ENCODE data around the gene SLC16A13.
"Not testable (repeated sequence)": the region's sequence is repeated elsewhere in the genome, so short reads cannot be mapped to it uniquely, and the experiment has no call there.

The SLC16A13 gene

GRCh38 chr17:7034955-7035590 lies 742 bp upstream of the SLC16A13 start:
- peak; percentile 47 to 75 for DNase-seq

GRCh38 chr17:7038025-7038862 lies 2.4 kb downstream of the SLC16A13 start:
- DNase-seq: no peak

GRCh38 chr17:7039832-7040231 lies 4.0 kb downstream of the SLC16A13 start:
- peak in 1 of 2 donors; percentile 29 for DNase-seq

- peak in 1 of 2 donors; percentile 47 for DNase-seq
Observed at GRCh38 chr17:7041607-7042500, 6.0 kb downstream of the SLC16A13 start.

GRCh38 chr17:7042501-7043181 lies 6.8 kb downstream of the SLC16A13 start:
- peak; percentile 47 to 61 for DNase-seq

GRCh38 chr17:7043182-7043496 lies 7.3 kb downstream of the SLC16A13 start:
- DNase-seq: no peak

- DNase-seq: peak; percentile 26 to 67
Observed at GRCh38 chr17:7043497-7044198, 7.8 kb downstream of the SLC16A13 start, which contains the start of gene SLC16A11. TSS of gene SLC16A11 (minus strand) at chr17:7044092. CDS start at chr17:7043513, 579 bp downstream.

GRCh38 chr17:7045492-7046126 lies 9.8 kb downstream of the SLC16A13 start:
- peak; percentile 62 to 84 for DNase-seq

GRCh38 chr17:7046127-7046724 lies 10.4 kb downstream of the SLC16A13 start:
- peak in 1 of 2 donors; percentile 51 for DNase-seq

- peak; percentile 89 to 92 for DNase-seq
Observed at GRCh38 chr17:7046725-7047397, 11.0 kb downstream of the SLC16A13 start.

- no peak for DNase-seq
Observed at GRCh38 chr17:7047566-7047965, 11.8 kb downstream of the SLC16A13 start.

GRCh38 chr17:7048968-7049367 lies 13.2 kb downstream of the SLC16A13 start:
- DNase-seq: no peak

- not testable (repeated sequence) for DNase-seq
Observed at GRCh38 chr17:7050583-7050982, 14.8 kb downstream of the SLC16A13 start.

GRCh38 chr17:7056386-7056785 lies 20.6 kb downstream of the SLC16A13 start:
- DNase-seq: no peak

- no peak for DNase-seq
Observed at GRCh38 chr17:7058831-7059447, 23.1 kb downstream of the SLC16A13 start.

- no peak for DNase-seq
Observed at GRCh38 chr17:7060165-7060891, 24.5 kb downstream of the SLC16A13 start.

- no peak for DNase-seq
Observed at GRCh38 chr17:7063518-7064094, 27.8 kb downstream of the SLC16A13 start.

- no peak for DNase-seq
Observed at GRCh38 chr17:7064261-7064660, 28.4 kb downstream of the SLC16A13 start.

GRCh38 chr17:7067198-7067597 lies 31.4 kb downstream of the SLC16A13 start:
- no peak for DNase-seq
